Right ventricle myocardium superior (tissue), 1 donor: ENCODE results near the gene SPATA20. TPM values are rescaled to one million over a fixed set of nuclear protein-coding genes. Genes with fewer than 3 reads are reported as not detected.

Experiments used
- ATAC-seq: fragments of 200-7000 bp; cut with Tn5 transposase; one replicate; pipeline ENCODE4 v1.9.1; 2020; ENCODE audit warnings: mild to moderate bottlenecking; ENCODE audit not compliant: poor library complexity
- DNase-seq: peaks from one replicate; pipeline ENCODE4 v3.0.0-alpha.2; 2020
- intact Hi-C: fragments of 100-400 bp; cut with DNase I; formaldehyde crosslinking; loops from one replicate; pipeline ENCODE4 v1.11.2; 2022
- total RNA-seq: library from RNA; stranded (reverse); fragmentation: NEBNext Ultra II Directional; extraction: Animal tissue kit (Norgen Biotek cat#: 25700); gene quantifications from one replicate; pipeline ENCODE4 v1.2.1, GENCODE V29; 2021
- donor health status: DM: no; HTN: yes; CAD: no; lungs with severe emphysema.

Gene SPATA20
- total RNA-seq, 1 donor from 2014 or later, result 58.2 TPM

GRCh38 chr17:50535407-50535806 lies 11.6 kb upstream of the SPATA20 start:
- ATAC-seq (no peak), DNase-seq (no peak)
- intact Hi-C loops, result no loop called here

- intact Hi-C loops, result no loop called here
- DNase-seq, result peak; percentile 41
- ATAC-seq, result no peak
Measured at GRCh38 chr17:50536683-50537646, 10.0 kb upstream of the SPATA20 start.

GRCh38 chr17:50537721-50538548 lies 9.0 kb upstream of the SPATA20 start:
- no peak for DNase-seq
- ATAC-seq, result no peak
- intact Hi-C loops, result no loop called here

- ATAC-seq, result no peak
- DNase-seq, result no peak
- intact Hi-C loops, result no loop called here
Measured at GRCh38 chr17:50538549-50539410, 8.2 kb upstream of the SPATA20 start.

- DNase-seq (no peak), ATAC-seq (no peak)
- intact Hi-C loops, result loop anchor here (10.0 kb wide), 1 partner anchor 305 kb away; no protein-coding TSS in a partner anchor
Measured at GRCh38 chr17:50539762-50540559, 7.0 kb upstream of the SPATA20 start.

- ATAC-seq (no peak), DNase-seq (no peak)
- intact Hi-C loops, result loop anchor here (10.0 kb wide), 1 partner anchor 304 kb away; no protein-coding TSS in a partner anchor
Measured at GRCh38 chr17:50540560-50541401, 6.2 kb upstream of the SPATA20 start.

- intact Hi-C loops, result loop anchor here (10.0 kb wide), 1 partner anchor 303 kb away; no protein-coding TSS in a partner anchor
- ATAC-seq (no peak), DNase-seq (no peak)
Measured at GRCh38 chr17:50541402-50541715, 5.6 kb upstream of the SPATA20 start.

- intact Hi-C loops, result loop anchor here (10.0 kb wide), 1 partner anchor 303 kb away; no protein-coding TSS in a partner anchor
- ATAC-seq (peak; percentile 94), DNase-seq (peak; percentile 93)
Measured at GRCh38 chr17:50541716-50542688, 5.0 kb upstream of the SPATA20 start.

- ATAC-seq (peak; percentile 20), DNase-seq (no peak)
- intact Hi-C loops, result loop anchor here (10.0 kb wide), 1 partner anchor 302 kb away; no protein-coding TSS in a partner anchor
Measured at GRCh38 chr17:50542795-50543774, 3.9 kb upstream of the SPATA20 start.

- DNase-seq, result no peak
- intact Hi-C loops, result loop anchor here (10.0 kb wide), 1 partner anchor 300 kb away; no protein-coding TSS in a partner anchor
- ATAC-seq, result no peak
Measured at GRCh38 chr17:50544516-50544915, 2.5 kb upstream of the SPATA20 start.

- DNase-seq (no peak), ATAC-seq (no peak)
- intact Hi-C loops, result loop anchor here (5.0 to 10.0 kb wide), 4 partner anchors 63 to 299 kb away; no protein-coding TSS in a partner anchor
Measured at GRCh38 chr17:50545311-50545710, 1.7 kb upstream of the SPATA20 start.

GRCh38 chr17:50546701-50547034 lies 306 bp upstream of the SPATA20 start:
- DNase-seq (no peak), ATAC-seq (no peak)
- intact Hi-C loops, result loop anchor here (5.0 to 10.0 kb wide), 4 partner anchors 64 to 298 kb away; no protein-coding TSS in a partner anchor

GRCh38 chr17:50547736-50548083 lies 736 bp downstream of the SPATA20 start:
- no peak for ATAC-seq

GRCh38 chr17:50548831-50549230 lies 1.9 kb downstream of the SPATA20 start:
- ATAC-seq (no peak), DNase-seq (no peak)
- intact Hi-C loops, result loop anchor here (5.0 to 10.0 kb wide), 4 partner anchors 63 to 296 kb away; no protein-coding TSS in a partner anchor

More at GRCh38 chr17:50547736-50548083, 736 bp downstream of the SPATA20 start:
- intact Hi-C loops, result loop anchor here (5.0 to 10.0 kb wide), 4 partner anchors 65 to 297 kb away; no protein-coding TSS in a partner anchor
- DNase-seq, result no peak
